ENCODE measurements around the gene WDR59.

Gene WDR59

GRCh38 chr16:74830648-74831047 is 154.3 kb downstream of the WDR59 start:
- peaks cover 9% of the 10 kb centered on the region for H3K9me3 Mint-ChIP-seq
- peaks cover 9% of the 10 kb centered on the region for H3K27me3 Mint-ChIP-seq
- H3K36me3 Mint-ChIP-seq, result peaks cover 5% of the 10 kb centered on the region
- no peak for ATAC-seq (ENCODE audit: low read depth)
- no peak overlapping the region for H3K4me3 Mint-ChIP-seq
- no peak for DNase-seq (ENCODE audit: low spot score in 2 of 2)
- H3K27ac Mint-ChIP-seq, result no peak overlapping the region
- no peaks in the 10 kb centered on the region for H3K4me1 Mint-ChIP-seq

GRCh38 chr16:74829637-74830036 is 155.3 kb downstream of the WDR59 start:
- Mint-ChIP-seq H3K27me3 (peaks cover 10% of the 10 kb centered on the region), H3K9me3 (peaks cover 9% of the 10 kb centered on the region), H3K27ac (no peak overlapping the region), H3K36me3 (peaks cover 5% of the 10 kb centered on the region), H3K4me3 (no peak overlapping the region), H3K4me1 (no peaks in the 10 kb centered on the region)
- no peak for ATAC-seq (ENCODE audit: low read depth)
- DNase-seq (ENCODE audit: low spot score in 2 of 2), result no peak

GRCh38 chr16:74825941-74826340 is 159.0 kb downstream of the WDR59 start:
- ATAC-seq (ENCODE audit: low read depth) (no peak), DNase-seq (ENCODE audit: low spot score in 2 of 2) (no peak)
- H3K27ac Mint-ChIP-seq, result no peak overlapping the region
- peaks cover 10% of the 10 kb centered on the region for H3K9me3 Mint-ChIP-seq
- H3K27me3 Mint-ChIP-seq, result peaks cover 17% of the 10 kb centered on the region
- no peaks in the 10 kb centered on the region for H3K4me1 Mint-ChIP-seq
- peaks cover 5% of the 10 kb centered on the region for H3K36me3 Mint-ChIP-seq
- H3K4me3 Mint-ChIP-seq, result no peak overlapping the region

GRCh38 chr16:74825016-74825415 is 159.9 kb downstream of the WDR59 start:
- DNase-seq (ENCODE audit: low spot score in 2 of 2) (no peak), ATAC-seq (ENCODE audit: low read depth) (no peak)
- Mint-ChIP-seq H3K36me3 (peaks cover 5% of the 10 kb centered on the region), H3K9me3 (peaks cover 12% of the 10 kb centered on the region), H3K27me3 (peaks cover 17% of the 10 kb centered on the region), H3K4me3 (no peak overlapping the region), H3K27ac (no peak overlapping the region), H3K4me1 (no peaks in the 10 kb centered on the region)
